Kasumi-1 (cell line): ENCODE data around the gene SPACA1.

Source experiments
- DNase-seq, 2 experiments: peaks; one replicate each; lab custom pipeline; 2025; lab: John Stamatoyannopoulos, UW

SPACA1 gene

GRCh38 chr6:88105741-88106340 is 58.2 kb downstream of the SPACA1 start:
- DNase-seq: no peak

GRCh38 chr6:88107241-88107640 is 59.6 kb downstream of the SPACA1 start:
- DNase-seq: no peak

GRCh38 chr6:88111991-88112390 is 64.3 kb downstream of the SPACA1 start:
- no peak for DNase-seq

GRCh38 chr6:88114838-88115237 is 67.2 kb downstream of the SPACA1 start:
- no peak for DNase-seq

GRCh38 chr6:88115307-88115706 is 67.7 kb downstream of the SPACA1 start:
- DNase-seq: no peak

- no peak for DNase-seq
Measured at GRCh38 chr6:88116276-88116675, 68.6 kb downstream of the SPACA1 start.
